Measurements from ENCODE around the gene VMAC.

The VMAC gene

DNA sequence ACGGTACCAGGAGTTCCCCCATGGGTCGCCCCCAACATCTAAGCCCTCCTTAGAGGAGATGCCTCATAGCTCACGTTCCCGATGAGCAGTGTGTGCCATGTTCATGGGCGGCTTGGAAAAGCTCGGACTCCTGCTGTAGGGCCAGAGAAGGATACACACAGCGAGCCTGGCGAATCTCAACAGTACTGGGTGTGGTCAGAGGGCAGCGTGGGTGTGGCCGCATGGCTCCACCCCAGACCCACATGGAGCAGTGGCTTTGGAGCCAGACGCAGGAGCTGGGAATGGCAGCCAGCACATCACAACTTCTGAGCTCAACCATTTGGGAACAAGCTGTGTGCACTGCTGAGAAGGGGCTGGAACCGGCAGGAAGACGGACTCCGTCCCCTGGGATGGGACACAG, 25.0 kb downstream of the VMAC start:
- ATAC-seq (no peak), DNase-seq (no peak)
- H3K4me1 Mint-ChIP-seq = no peaks in the 10 kb centered on the region

GRCh38 chr19:5931251-5931650, 26.6 kb downstream of the VMAC start:
- H3K4me1 Mint-ChIP-seq = no peaks in the 10 kb centered on the region
- H3K27me3 Mint-ChIP-seq = no peaks in the 10 kb centered on the region
- ATAC-seq = no peak
- H3K4me3 Mint-ChIP-seq = no peak overlapping the region
- no peak overlapping the region for H3K27ac Mint-ChIP-seq
- H3K9me3 Mint-ChIP-seq = no peaks in the 10 kb centered on the region
- no peak for DNase-seq

More for the DNA sequence above, 25.0 kb downstream of the VMAC start:
- H3K9me3 Mint-ChIP-seq = no peaks in the 10 kb centered on the region
- H3K27ac Mint-ChIP-seq = peak overlapping the region in 1 of 2 donors; percentile 82
- no peak overlapping the region for H3K4me3 Mint-ChIP-seq
- no peaks in the 10 kb centered on the region for H3K27me3 Mint-ChIP-seq

- no peaks in the 10 kb centered on the region for H3K9me3 Mint-ChIP-seq
- DNase-seq (no peak), ATAC-seq (no peak)
- H3K27me3 Mint-ChIP-seq = no peaks in the 10 kb centered on the region
- no peak overlapping the region for H3K4me3 Mint-ChIP-seq
- H3K4me1 Mint-ChIP-seq = no peaks in the 10 kb centered on the region
- H3K27ac Mint-ChIP-seq = no peak overlapping the region
Observed at GRCh38 chr19:5932146-5932545, 27.5 kb downstream of the VMAC start.

GRCh38 chr19:5932609-5933262, 28.1 kb downstream of the VMAC start:
- Mint-ChIP-seq H3K4me3 (no peak overlapping the region), H3K27me3 (no peaks in the 10 kb centered on the region), H3K9me3 (no peaks in the 10 kb centered on the region), H3K27ac (peak overlapping the region in 1 of 2 donors; percentile 3), H3K4me1 (no peaks in the 10 kb centered on the region)
- ATAC-seq = no peak
- no peak for DNase-seq

- ATAC-seq = no peak
- Mint-ChIP-seq H3K27ac (peak overlapping the region; percentile 40 to 80), H3K4me3 (no peak overlapping the region), H3K27me3 (no peaks in the 10 kb centered on the region), H3K4me1 (no peaks in the 10 kb centered on the region), H3K9me3 (no peaks in the 10 kb centered on the region)
- no peak for DNase-seq
Observed at GRCh38 chr19:5933391-5934068, 28.9 kb downstream of the VMAC start.

GRCh38 chr19:5934069-5934401, 29.4 kb downstream of the VMAC start:
- no peak for ATAC-seq
- no peaks in the 10 kb centered on the region for H3K4me1 Mint-ChIP-seq
- H3K9me3 Mint-ChIP-seq = no peaks in the 10 kb centered on the region
- H3K27me3 Mint-ChIP-seq = no peaks in the 10 kb centered on the region
- H3K4me3 Mint-ChIP-seq = no peak overlapping the region
- no peak overlapping the region for H3K27ac Mint-ChIP-seq
- no peak for DNase-seq

DNA sequence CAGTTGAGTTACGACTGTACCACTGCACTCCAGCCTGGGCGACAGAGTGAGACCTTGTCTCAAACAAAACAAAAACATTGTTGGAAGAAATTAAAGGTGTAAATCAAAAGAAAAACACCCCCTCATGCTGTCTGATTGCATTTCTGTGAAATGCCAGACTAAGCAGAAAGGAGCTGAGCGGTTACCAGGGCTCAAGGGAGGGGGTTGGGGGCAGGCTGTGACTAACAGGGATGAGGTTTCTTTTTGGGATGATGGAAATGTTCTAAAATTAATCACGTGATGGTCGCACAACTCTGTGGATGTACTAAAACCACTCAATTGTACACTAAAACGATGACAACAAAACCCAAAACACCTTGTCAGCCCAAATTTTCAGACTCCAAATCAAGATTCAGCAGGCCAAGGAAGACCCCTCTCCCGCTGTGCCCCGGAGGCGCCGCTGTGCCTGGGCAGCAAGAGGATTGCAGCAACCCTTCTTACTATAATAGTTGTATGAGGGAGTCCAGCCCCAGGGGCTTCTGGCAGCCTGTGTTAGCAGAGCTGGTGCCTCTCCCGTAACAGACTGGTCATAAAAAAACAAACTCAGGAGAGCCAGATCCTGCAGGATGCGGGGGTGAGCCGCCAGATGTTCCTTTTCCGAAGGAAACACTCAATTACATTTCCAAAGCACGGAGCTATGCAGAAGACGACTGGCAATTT, 30.3 kb downstream of the VMAC start:
- Mint-ChIP-seq H3K9me3 (no peaks in the 10 kb centered on the region), H3K4me3 (no peak overlapping the region), H3K27me3 (no peaks in the 10 kb centered on the region), H3K27ac (peak overlapping the region in 1 of 2 donors; percentile 50), H3K4me1 (no peaks in the 10 kb centered on the region)
- DNase-seq = no peak
- no peak for ATAC-seq

DNA sequence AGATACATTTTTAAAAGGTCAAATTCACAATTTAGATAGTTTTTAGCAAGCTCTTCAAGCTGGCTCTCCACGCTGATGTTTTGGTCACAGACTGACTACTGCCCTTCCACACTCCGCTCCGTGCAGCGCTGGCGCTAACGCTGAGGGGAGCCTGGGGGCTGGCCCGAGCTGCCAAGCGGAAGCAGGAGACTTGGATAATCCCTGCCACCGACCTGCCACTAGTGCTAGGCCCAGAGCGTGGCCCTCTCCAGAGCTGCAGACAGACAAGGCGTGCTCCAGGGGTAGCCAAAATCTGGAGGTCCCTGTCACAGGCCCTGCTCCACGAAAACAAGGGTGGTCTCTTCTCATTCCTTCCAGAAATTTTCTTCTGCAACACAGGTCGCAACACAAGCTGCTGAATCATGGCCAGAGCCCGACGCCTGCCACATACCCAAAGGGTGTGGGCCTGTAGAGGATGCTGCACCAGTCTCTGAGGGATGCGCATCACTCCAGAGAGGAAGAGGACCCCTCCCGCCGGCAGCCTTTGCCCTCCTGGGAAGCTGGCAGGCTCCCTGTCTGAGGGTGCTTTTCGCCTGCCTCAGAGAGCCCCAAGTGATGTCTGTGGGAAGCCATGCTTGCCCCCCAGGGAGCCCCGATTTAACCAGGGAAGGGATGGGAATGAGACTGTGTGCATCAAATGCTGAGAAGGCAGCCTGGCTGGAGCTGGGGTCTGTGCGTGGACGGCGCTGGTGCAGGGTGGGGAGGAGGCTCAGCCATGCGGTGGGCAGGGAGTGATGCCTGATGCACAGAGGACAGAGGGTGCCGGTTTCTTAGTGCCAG, 31.0 kb downstream of the VMAC start:
- no peak overlapping the region for H3K4me3 Mint-ChIP-seq
- no peaks in the 10 kb centered on the region for H3K9me3 Mint-ChIP-seq
- DNase-seq (no peak), ATAC-seq (no peak)
- H3K4me1 Mint-ChIP-seq = no peaks in the 10 kb centered on the region
- no peaks in the 10 kb centered on the region for H3K27me3 Mint-ChIP-seq
- H3K27ac Mint-ChIP-seq = no peak overlapping the region

DNA sequence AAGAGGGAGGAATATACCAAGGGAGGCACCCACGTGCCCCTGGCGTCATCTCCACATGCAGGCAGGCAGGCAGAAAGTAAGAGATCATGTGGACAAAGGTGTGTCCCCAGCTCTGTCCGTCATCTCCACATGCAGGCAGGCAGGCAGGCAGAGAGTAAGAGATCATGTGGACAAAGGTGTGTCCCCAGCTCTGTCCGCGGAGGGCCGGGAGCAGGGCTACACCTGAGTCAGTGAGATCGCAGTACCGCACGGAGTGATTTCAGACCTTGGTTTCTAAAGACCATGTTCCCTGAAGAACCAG, 31.6 kb downstream of the VMAC start:
- no peak for ATAC-seq
- H3K4me3 Mint-ChIP-seq = no peak overlapping the region
- no peak for DNase-seq
- H3K27me3 Mint-ChIP-seq = no peaks in the 10 kb centered on the region
- no peaks in the 10 kb centered on the region for H3K9me3 Mint-ChIP-seq
- H3K4me1 Mint-ChIP-seq = no peaks in the 10 kb centered on the region
- peak overlapping the region in 1 of 2 donors; percentile 59 for H3K27ac Mint-ChIP-seq

- Mint-ChIP-seq H3K27ac (peak overlapping the region in 1 of 2 donors; percentile 69), H3K9me3 (no peaks in the 10 kb centered on the region), H3K4me3 (no peak overlapping the region), H3K27me3 (no peaks in the 10 kb centered on the region), H3K4me1 (no peaks in the 10 kb centered on the region)
- ATAC-seq (no peak), DNase-seq (no peak)
Observed at GRCh38 chr19:5937550-5937949, 32.9 kb downstream of the VMAC start.

GRCh38 chr19:5940260-5941208, 35.9 kb downstream of the VMAC start:
- ATAC-seq (no peak), DNase-seq (no peak)
- Mint-ChIP-seq H3K4me1 (peaks cover 25% of the 10 kb centered on the region), H3K27ac (peak overlapping the region in 1 of 2 donors; percentile 33), H3K27me3 (no peaks in the 10 kb centered on the region), H3K9me3 (no peaks in the 10 kb centered on the region), H3K4me3 (no peak overlapping the region)

GRCh38 chr19:5941673-5942072, 37.0 kb downstream of the VMAC start:
- DNase-seq = no peak
- Mint-ChIP-seq H3K4me3 (no peak overlapping the region), H3K4me1 (peaks cover 36% of the 10 kb centered on the region), H3K9me3 (no peaks in the 10 kb centered on the region), H3K27ac (no peak overlapping the region), H3K27me3 (no peaks in the 10 kb centered on the region)
- no peak for ATAC-seq

DNA sequence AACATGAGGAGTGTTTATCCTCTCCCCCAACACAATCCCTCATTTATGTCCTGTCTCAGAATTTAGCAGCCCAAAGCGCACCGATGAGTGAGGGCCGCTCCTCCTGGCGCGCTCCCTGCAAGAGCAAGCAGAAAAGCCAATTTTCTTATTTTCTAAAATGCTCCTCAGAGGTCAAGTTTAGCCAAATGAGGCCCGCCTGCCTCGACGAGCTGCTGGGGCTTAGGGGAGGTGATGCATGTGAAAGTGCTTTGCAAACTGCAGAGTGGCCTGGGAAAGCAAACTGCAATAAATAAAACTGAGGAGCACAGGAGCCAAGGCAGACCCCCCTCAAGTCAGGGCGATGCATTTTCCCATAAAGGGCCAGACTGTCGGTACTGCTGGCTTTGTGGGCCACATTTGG, 38.4 kb downstream of the VMAC start:
- peaks cover 50% of the 10 kb centered on the region for H3K4me1 Mint-ChIP-seq
- no peak for ATAC-seq
- H3K27me3 Mint-ChIP-seq = no peaks in the 10 kb centered on the region
- H3K4me3 Mint-ChIP-seq = no peak overlapping the region
- H3K9me3 Mint-ChIP-seq = no peaks in the 10 kb centered on the region
- H3K27ac Mint-ChIP-seq = no peak overlapping the region
- no peak for DNase-seq

- H3K27me3 Mint-ChIP-seq = no peaks in the 10 kb centered on the region
- ATAC-seq (peak; percentile 33), DNase-seq (no peak)
- H3K27ac Mint-ChIP-seq = peak overlapping the region; percentile 65 to 78
- H3K4me1 Mint-ChIP-seq = peaks cover 56% of the 10 kb centered on the region
- H3K4me3 Mint-ChIP-seq = no peak overlapping the region
- no peaks in the 10 kb centered on the region for H3K9me3 Mint-ChIP-seq
Observed at GRCh38 chr19:5943623-5944022, 39.0 kb downstream of the VMAC start.

GRCh38 chr19:5947435-5947834, 42.8 kb downstream of the VMAC start:
- DNase-seq (no peak), ATAC-seq (no peak)
- peak overlapping the region in 1 of 2 donors; percentile 54 for H3K4me3 Mint-ChIP-seq
- H3K4me1 Mint-ChIP-seq = peaks cover 94% of the 10 kb centered on the region
- H3K27me3 Mint-ChIP-seq = no peaks in the 10 kb centered on the region
- H3K9me3 Mint-ChIP-seq = no peaks in the 10 kb centered on the region
- peak overlapping the region; percentile 68 to 69 for H3K27ac Mint-ChIP-seq

Measured in stimulated activated naive CD8-positive, alpha-beta T cell treated with anti-CD3 and anti-CD28 coated beads, Interleukin-15, amount 100 ng/mL, for 72 hours (primary cell).